ENCODE results near the gene ZNF816.
"Not testable (repeated sequence)": the region's sequence is repeated elsewhere in the genome, so short reads cannot be mapped to it uniquely, and the experiment has no call there.

GRCh38 chr19:52944703-52945493, 17.8 kb downstream of the ZNF816 start:
- TF ChIP-seq POLR2AphosphoS5, CTCF, EP300 (IDR thresholded peaks at IDR 0.05): not testable (repeated sequence)

Data from sigmoid colon (tissue), 4 donors.